GM12872 (cell line): ENCODE results near the gene ARRDC2.

Experiments
- CTCF ChIP-seq: IDR thresholded peaks from 3 replicates; pipeline ENCODE4 v1.5.1; 2011; ENCODE audit warnings: low read depth, mild to moderate bottlenecking, low read length, moderate library complexity; ENCODE audit not compliant: insufficient read depth

ARRDC2 gene

GRCh38 chr19:18060472-18060871 is 52.5 kb downstream of the ARRDC2 start:
- no peak for TF ChIP-seq CTCF

- TF ChIP-seq CTCF, result no peak
These were observed 54.1 kb downstream of the ARRDC2 start for GRCh38 chr19:18062028-18062427.

GRCh38 chr19:18063463-18063862 is 55.5 kb downstream of the ARRDC2 start:
- TF ChIP-seq CTCF, result peak; percentile 47; the same call in 2 of the 3 replicates
